Endothelial cell of umbilical vein (primary cell): ENCODE measurements around the gene KHNYN. TPM values are rescaled to one million over a fixed set of nuclear protein-coding genes. Genes with fewer than 3 reads are reported as not detected.

Source experiments
- BruUV-seq: library from RNA; stranded (reverse); fragments of 400-500 nt; replicated peaks from 2 replicates; lab custom pipeline; 2021; lab: Mats Ljungman, UMichigan
- CTCF ChIA-PET: fragments of 300-600, 350-600 bp; sonication (Branson Sonifier 250); formaldehyde crosslinking; loops from one replicate; lab custom pipeline; 2021; ENCODE audit warnings: antibody characterized with exemption, inconsistent platforms; lab: Charles Lee
- POLR2A ChIA-PET: fragments of 300-600, 350-600 bp; sonication (Branson Sonifier 250); formaldehyde crosslinking; loops from one replicate; lab custom pipeline; 2021; ENCODE audit warnings: antibody characterized with exemption, inconsistent platforms; lab: Charles Lee
- DNase-seq: peaks from one replicate; pipeline ENCODE4 v3.0.0-alpha.2; 2011; ENCODE audit warnings: low read depth, low spot score
- FAIRE-seq: peaks from 2 replicates; lab custom pipeline; 2011; peaks lifted over from hg19 to GRCh38; lab: Jason Lieb, UNC
- H2AFZ ChIP-seq: 2 replicates; pipeline ENCODE4 v1.6.0; 2012; ENCODE audit warnings: low read depth, low read length, control low read depth, inconsistent platforms
- H3K27ac ChIP-seq: 2 replicates; pipeline ENCODE4 v1.5.1; 2011; ENCODE audit warnings: low read depth, mild to moderate bottlenecking, control low read depth, low read length, moderate library complexity; ENCODE audit not compliant: insufficient read depth
- H3K27me3 ChIP-seq, 2 experiments: 2 replicates each; pipeline versions ENCODE4 v1.6.0 to v1.6.1; 2011; ENCODE audit warnings: low read length in 2 of 2, mixed read lengths in 1 of 2; ENCODE audit not compliant: control insufficient read depth in 2 of 2, insufficient read depth in 2 of 2
- H3K36me3 ChIP-seq, 2 experiments: 2 replicates in 1 of 2; 3 replicates in 1 of 2; pipeline ENCODE4 v1.5.1; 2011; ENCODE audit warnings: low read length in 2 of 2, mild to moderate bottlenecking in 1 of 2, moderate library complexity in 1 of 2; ENCODE audit not compliant: control insufficient read depth in 2 of 2, insufficient read depth in 2 of 2; ENCODE audit errors: extremely low read depth in 1 of 2
- H3K4me1 ChIP-seq: 3 replicates; pipeline ENCODE4 v1.5.1; 2011; ENCODE audit warnings: mild to moderate bottlenecking, low read length; ENCODE audit not compliant: control insufficient read depth, insufficient read depth; ENCODE audit errors: extremely low read depth
- H3K4me2 ChIP-seq: 2 replicates; pipeline ENCODE4 v1.6.1; 2011; ENCODE audit warnings: low read length, control low read depth, mixed read lengths; ENCODE audit not compliant: insufficient read depth
- H3K4me3 ChIP-seq, 3 experiments: fragments of 200-600 bp in 1 of 3; sonication (generic), shearing (Covaris generic) in 1 of 3; replicated peaks in 1 of 3; 2 replicates each; pipeline ENCODE4 v1.5.1; 2011 to 2016; ENCODE audit warnings: control low read depth in 3 of 3, low read length in 3 of 3, mild to moderate bottlenecking in 2 of 3, inconsistent platforms in 1 of 3, low read depth in 1 of 3, moderate library complexity in 1 of 3; ENCODE audit not compliant: insufficient read depth in 1 of 3
- H3K79me2 ChIP-seq: 2 replicates; pipeline ENCODE4 v1.6.0; 2012; ENCODE audit warnings: low read length, inconsistent platforms; ENCODE audit not compliant: control insufficient read depth, insufficient read depth
- H3K9ac ChIP-seq: replicated peaks from 2 replicates; pipeline ENCODE3; 2011; ENCODE audit warnings: low read length, control low read depth; ENCODE audit not compliant: insufficient read depth; ENCODE audit errors: extremely low read depth
- H3K9me1 ChIP-seq: replicated peaks from 3 replicates; pipeline ENCODE4 v1.6.0; 2011; ENCODE audit warnings: mild to moderate bottlenecking, low read length; ENCODE audit not compliant: control insufficient read depth, insufficient read depth; ENCODE audit errors: extremely low read depth
- H3K9me3 ChIP-seq: replicated peaks from 2 replicates; pipeline ENCODE4 v1.5.1; 2012; ENCODE audit warnings: low read length, inconsistent platforms; ENCODE audit not compliant: control insufficient read depth, insufficient read depth
- H4K20me1 ChIP-seq: replicated peaks from 2 replicates; pipeline ENCODE3; 2011; ENCODE audit warnings: mild to moderate bottlenecking, low read length; ENCODE audit not compliant: control insufficient read depth, insufficient read depth; ENCODE audit errors: extremely low read depth
- CTCF ChIP-seq, 2 donors: IDR thresholded peaks; 1 replicate in 1 of 2; 2 replicates in 1 of 2; pipeline ENCODE4 v1.5.1; 2011; ENCODE audit warnings: low read length in 2 of 2, mild to moderate bottlenecking in 2 of 2, moderate library complexity in 2 of 2, control low read depth in 1 of 2, inconsistent platforms in 1 of 2, low read depth in 1 of 2; ENCODE audit not compliant: insufficient read depth in 1 of 2; ENCODE audit errors: extremely low read depth in 1 of 2
- EZH2 ChIP-seq: IDR thresholded peaks from 2 replicates; pipeline ENCODE4 v1.6.1; 2012; ENCODE audit warnings: borderline replicate concordance, low read depth, mild to moderate bottlenecking, moderate library complexity, low read length, inconsistent platforms; ENCODE audit not compliant: severe bottlenecking
- FOS ChIP-seq: IDR thresholded peaks from 2 replicates; pipeline ENCODE4 v1.6.1; 2011; ENCODE audit warnings: mild to moderate bottlenecking, low read length, moderate library complexity, borderline replicate concordance; ENCODE audit not compliant: insufficient read depth
- GATA2 ChIP-seq: IDR thresholded peaks from 2 replicates; pipeline ENCODE4 v1.7.0; 2011; ENCODE audit warnings: low read depth, mild to moderate bottlenecking, moderate library complexity, mixed read lengths, low read length; ENCODE audit not compliant: insufficient read length, insufficient read depth
- JUN ChIP-seq: IDR thresholded peaks from 2 replicates; pipeline ENCODE4 v1.6.1; 2011; ENCODE audit warnings: borderline replicate concordance, low read depth; ENCODE audit not compliant: insufficient read length, insufficient read depth
- MAX ChIP-seq: IDR thresholded peaks from 2 replicates; pipeline ENCODE4 v1.6.1; 2011; ENCODE audit not compliant: insufficient read depth, insufficient read length
- MYC ChIP-seq: IDR thresholded peaks from one replicate; pipeline ENCODE4 v1.6.1; 2011; ENCODE audit warnings: mild to moderate bottlenecking, low read depth, low read length
- POLR2A ChIP-seq: IDR thresholded peaks from 2 replicates; pipeline ENCODE4 v1.6.1; 2012; ENCODE audit warnings: low read depth, mild to moderate bottlenecking, control low read depth, low read length
- POLR2AphosphoS5 ChIP-seq: IDR thresholded peaks from 2 replicates; pipeline ENCODE4 v1.6.1; 2012; ENCODE audit warnings: low read depth, mild to moderate bottlenecking, control low read depth, low read length, moderate library complexity; ENCODE audit not compliant: insufficient read depth
- dilution Hi-C: fragments of 300-500 bp; cut with MboI; formaldehyde crosslinking; loops from one replicate; pipeline ENCODE4 v1.15.0; 2019; ENCODE audit warnings: low sequenced_read_pairs; ENCODE audit not compliant: extremely low pct_ligation_motif_present
- intact Hi-C: fragments of 100-400 bp; cut with micrococcal nuclease; formaldehyde crosslinking; loops from one replicate; pipeline ENCODE4 v1.10.0; 2022
- polyA plus RNA-seq, 4 experiments: library from polyadenylated mRNA; depleted of rRNA in 3 of 4; stranded (reverse) in 3 of 4; unstranded in 1 of 4; fragments of >200 nt; gene quantifications; 2 replicates each; pipeline versions ENCODE4 v1.2.1 to v1.2.3, GENCODE V29; 2011 to 2012; ENCODE audit warnings: missing spikeins in 1 of 4
- total RNA-seq: library from RNA; stranded (reverse); gene quantifications from 2 replicates; pipeline ENCODE4 v1.2.3, GENCODE V29; 2021

KHNYN gene
- total and polyA plus RNA-seq, 2 donors (not counting 3 experiments of a cell fraction or from before 2014, with no cell fraction given): 25.4 to 63.3 TPM

- H3K9ac ChIP-seq: no peak overlapping the region
- FAIRE-seq: no peak
- H2AFZ ChIP-seq: no peak overlapping the region
- H3K4me2 ChIP-seq: no peak overlapping the region
- no TSS peak for BruUV-seq
- ChIA-PET CTCF (interaction anchor here (1.4 to 8.7 kb wide), 6 partner anchors 9 to 100 kb away, joined by 3 to 86 read pairs (median 6); partner anchors contain the start of genes CIDEB and NYNRIN), POLR2A (no interaction called here)
- H3K36me3 ChIP-seq: peaks cover 0 to 31% of the 10 kb centered on the region in 2 experiments
- intact Hi-C loops: no loop called here
- H3K4me3 ChIP-seq: no peak overlapping the region
- H3K9me1 ChIP-seq: no peaks in the 10 kb centered on the region
- TF ChIP-seq POLR2A: no peak
- no peak for TF ChIP-seq CTCF (IDR thresholded peaks at IDR 0.05; ENCODE audit: extremely low read depth in 1 of 2, insufficient read depth in 1 of 2, low read depth in 1 of 2, low read length in 2 of 2)
- TF ChIP-seq GATA2: no peak
- no peak for TF ChIP-seq EZH2
- no peak for TF ChIP-seq MYC
- TF ChIP-seq POLR2AphosphoS5: no peak
- no peak for TF ChIP-seq MAX
- no peak for TF ChIP-seq JUN
- no peak for TF ChIP-seq FOS
- dilution Hi-C loops: no loop called here
- no peaks in the 10 kb centered on the region for H4K20me1 ChIP-seq
- no peaks in the 10 kb centered on the region for H3K27me3 ChIP-seq
- H3K27ac ChIP-seq: no peak overlapping the region
- peaks cover 12% of the 10 kb centered on the region for H3K4me1 ChIP-seq
- H3K79me2 ChIP-seq: peaks cover 2% of the 10 kb centered on the region
- no peaks in the 10 kb centered on the region for H3K9me3 ChIP-seq
- DNase-seq: no peak
Observed at GRCh38 chr14:24407608-24408325, 22.0 kb upstream of the KHNYN start.
